ENCODE results near the gene RAP1GDS1.
"Not testable (repeated sequence)": the region's sequence is repeated elsewhere in the genome, so short reads cannot be mapped to it uniquely, and the experiment has no call there.

Gene RAP1GDS1

DNA sequence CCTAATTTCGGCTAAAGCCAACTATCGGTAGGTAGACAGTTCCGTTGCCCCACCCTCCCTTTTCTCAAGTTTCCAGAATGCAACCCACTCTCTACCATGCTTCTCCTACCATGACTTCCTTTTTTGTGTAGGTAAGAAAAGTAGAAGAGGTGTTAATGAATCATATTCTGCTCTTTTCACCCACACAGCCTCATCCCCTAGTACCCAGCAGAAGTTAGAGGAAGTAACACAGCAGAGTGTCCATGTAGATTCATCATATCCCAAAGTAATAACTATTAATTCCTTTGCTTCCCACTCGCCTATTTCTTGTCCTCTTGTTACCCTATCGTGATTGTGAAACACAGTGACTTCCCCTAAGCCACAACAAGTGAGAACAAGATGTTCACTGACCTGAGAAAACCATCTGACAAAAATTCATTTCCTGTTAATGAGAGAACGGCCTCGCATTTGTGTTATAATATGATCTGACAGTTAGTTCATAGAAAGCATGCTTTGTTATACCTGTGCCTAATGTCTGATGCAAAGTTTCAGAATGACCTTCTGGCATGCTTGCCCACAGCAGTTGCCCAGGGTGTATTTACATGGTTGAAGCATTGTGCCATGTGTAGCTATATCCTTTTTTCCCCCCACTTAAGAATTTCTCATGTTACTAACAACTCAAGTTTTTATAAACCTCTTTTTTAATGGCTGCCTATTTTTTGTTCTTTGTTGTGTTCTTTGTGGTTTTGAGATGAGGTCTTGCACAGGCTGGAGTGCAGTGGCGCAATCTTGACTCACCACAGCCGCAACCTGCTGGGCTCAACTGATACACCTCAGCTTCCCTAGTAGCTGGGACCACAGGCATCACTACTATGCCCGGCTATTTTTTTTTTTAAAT lies 185.6 kb downstream of the RAP1GDS1 start:
- no peak for DNase-seq

DNA sequence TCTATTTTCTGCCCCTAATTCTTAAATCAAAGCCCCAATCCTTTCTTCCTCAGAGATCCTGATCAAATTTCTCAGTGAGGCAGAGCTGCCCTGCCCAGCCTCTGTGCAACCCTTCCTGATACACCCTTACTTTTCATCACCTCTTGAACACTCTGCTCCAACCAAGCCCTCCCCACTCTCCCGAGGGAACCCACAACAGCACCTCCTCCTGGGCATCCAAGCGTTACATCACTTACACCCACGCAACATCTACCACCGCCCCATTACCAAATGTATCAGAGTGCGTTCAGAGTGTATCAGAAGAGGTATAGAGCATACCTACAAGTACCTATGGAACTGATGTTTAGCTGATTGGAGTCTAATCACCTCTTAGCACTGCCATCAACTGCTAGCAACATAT lies 186.5 kb downstream of the RAP1GDS1 start:
- no peak for DNase-seq

DNA sequence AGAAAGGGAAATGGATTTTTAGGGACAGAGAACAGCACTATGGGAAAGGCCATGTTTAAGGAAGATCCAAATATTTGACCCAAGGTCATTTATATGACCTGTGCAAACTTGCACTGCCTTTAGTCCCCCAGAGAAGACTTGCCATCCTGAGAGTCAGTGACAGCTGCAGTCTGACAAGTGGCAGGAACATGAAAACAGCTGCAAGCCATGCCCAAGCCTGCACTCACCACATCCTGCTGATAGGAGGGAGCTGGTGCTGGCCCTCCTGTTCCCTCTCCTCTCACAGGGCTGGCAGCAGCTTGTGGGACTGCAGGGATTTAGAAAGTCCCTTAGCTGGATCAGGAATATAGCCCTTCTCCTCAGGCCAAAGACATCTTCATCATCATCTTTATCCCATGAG lies 187.7 kb downstream of the RAP1GDS1 start:
- DNase-seq, result no peak

DNA sequence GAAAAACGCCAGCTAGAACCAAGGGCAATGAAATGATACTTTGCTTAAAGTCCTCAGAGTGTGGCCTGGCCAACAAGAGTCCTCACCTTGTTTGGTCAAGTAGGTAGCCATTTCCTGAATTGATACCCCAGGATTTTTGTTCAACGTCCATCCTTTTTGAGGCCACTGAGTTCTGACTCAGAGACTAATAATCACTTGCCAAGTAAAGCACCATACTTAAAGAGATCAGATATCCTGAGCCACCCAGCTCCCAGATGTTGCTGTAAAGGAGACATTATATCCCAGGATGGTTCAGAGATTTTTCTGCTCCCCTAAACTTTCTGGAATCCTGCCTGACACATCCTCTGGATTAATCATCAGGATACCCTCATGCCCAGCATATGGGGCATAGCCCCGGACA lies 190.9 kb downstream of the RAP1GDS1 start:
- DNase-seq, result no peak

DNA sequence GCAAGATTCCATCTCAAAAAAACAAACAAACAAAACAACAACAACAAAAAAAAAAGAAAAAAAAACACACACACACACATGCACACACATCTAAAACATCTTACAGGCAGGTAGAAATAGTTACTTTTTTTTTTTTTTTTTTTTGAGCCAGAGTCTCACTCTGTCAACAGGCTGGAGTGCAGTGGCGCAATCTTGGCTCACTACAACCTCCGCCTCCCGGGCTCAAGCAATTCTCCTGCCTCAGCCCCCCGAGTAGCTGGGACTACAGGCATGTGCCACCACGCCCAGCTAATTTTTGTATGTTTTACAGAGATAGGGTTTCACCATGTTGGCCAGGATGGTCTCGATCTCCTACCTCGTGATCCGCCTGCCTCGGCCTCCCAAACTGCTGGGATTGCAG lies 196.2 kb downstream of the RAP1GDS1 start:
- not testable (repeated sequence) for DNase-seq

DNA sequence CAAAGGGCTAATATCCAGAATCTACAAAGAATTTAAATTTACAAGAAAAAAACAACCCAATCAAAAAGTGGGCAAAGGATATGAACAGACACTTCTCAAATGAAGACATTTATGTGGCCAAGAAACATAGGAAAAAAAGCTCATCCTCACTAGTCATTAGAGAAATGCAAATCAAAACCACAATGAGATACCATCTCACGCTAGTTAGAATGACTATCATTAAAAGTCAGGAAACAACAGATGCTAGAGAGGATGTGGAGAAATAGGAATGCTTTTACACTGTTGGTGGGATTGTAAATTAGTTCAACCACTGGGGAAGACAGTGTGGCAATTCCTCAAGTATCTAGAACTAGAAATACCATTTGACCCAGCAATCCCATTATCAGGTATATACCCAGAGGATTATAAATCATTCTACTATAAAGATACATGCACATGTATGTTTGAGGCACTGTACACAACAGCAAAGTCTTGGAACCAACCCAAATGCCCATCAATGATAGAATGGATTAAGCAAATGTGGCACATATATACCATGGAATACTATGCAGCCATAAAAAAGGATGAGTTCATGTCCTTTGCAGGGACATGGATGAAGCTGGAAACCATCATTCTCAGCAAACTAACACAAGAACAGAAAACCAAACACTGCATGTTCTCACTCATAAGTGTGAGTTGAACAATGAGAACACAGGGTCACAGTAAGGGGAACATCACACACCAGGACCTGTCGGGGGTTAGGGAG lies 200.1 kb downstream of the RAP1GDS1 start:
- DNase-seq, result not testable (repeated sequence)

DNA sequence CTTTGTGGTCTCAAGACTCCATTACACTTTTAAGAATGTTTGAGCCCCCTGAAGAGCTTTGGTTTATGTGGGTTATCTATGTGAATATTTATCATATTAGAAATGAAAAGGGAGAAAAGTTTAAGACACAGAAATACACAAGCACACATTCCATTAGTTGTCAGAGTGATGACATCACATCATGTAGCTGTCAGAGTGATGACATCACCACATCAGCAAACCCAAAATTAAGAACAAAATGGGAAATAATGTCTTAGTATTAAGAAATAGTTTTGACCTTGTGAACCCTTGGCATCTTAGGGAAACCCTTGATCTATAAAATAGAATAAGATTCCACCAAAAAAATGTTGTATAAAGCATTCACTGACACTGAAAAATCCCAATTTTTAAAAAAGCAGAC lies 201.3 kb downstream of the RAP1GDS1 start:
- no peak for DNase-seq

DNA sequence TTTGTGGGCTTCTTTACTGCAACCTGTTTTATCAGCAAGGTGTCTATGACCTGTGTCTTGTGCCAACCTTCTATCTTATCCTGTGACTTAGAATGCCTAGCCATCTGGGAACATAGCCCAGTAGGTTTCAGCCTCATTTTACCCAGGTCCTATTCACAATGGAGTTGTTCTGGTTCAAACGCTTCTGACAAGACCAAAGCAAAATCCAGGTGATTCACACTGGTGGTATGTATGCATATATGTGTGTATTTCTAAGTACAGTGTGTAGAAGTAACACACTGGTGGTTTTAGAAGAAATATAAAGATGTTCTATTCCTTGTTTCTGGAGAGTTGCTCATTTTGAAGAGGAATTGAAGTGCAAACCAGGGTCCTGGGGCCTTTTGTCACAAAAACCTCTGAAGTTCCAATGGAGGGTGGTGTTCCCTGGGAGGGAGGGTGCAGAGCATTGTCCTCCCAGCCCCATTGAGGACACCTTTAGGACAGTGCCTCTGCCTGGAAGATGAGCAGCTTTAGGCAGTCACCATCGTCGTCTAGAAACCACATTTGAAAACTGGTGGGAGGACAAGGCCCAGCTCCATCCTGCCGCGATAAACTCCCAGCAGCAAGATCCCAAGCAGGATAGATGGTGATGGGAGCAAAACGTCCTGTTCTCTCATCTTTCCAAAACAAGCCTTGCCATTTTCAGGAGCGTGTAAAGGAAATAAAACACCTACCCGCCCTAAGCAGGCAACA lies 205.8 kb downstream of the RAP1GDS1 start:
- no peak for DNase-seq

DNA sequence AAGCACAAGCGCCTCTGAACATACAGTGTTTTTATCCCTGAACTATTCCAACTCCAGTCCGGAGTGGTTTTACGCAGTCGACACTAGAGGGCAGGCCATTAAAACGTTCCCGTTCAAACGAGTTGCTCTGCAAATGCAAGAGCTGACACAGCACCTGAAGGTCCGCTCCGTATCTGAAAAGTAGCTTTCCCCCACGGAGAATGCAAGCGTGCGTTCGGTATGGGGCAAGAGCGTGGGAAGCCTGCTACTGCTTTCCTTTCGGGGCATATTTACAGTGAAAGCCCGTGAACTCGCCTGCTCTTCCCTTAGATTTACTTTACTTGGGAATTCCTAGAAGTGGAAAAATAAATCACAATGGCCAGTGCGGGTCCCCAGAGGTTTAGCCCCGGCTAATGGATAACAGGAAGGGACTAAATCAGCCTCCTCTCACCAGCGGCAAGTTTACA lies 206.5 kb downstream of the RAP1GDS1 start:
- DNase-seq, result peak; percentile 8

DNA sequence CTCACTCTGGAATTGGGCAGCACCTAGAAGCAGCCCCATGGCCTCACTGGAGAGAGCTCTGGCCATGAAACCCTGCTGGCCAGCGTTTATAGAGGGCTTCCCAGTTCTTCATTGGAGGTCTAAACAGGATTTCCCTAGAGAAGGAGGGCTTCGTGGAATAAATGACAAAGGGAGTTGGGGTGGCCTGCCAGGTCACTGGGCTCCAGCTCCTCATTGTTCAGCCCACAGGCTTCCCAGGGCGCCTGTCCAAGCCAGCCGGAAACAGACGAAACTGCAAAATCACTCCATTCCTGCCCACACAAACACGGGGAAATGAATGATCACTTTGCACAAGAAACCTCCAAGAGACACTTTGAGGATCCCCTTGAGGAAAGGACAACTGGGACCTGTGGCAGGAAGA lies 207.5 kb downstream of the RAP1GDS1 start:
- DNase-seq, result no peak

DNA sequence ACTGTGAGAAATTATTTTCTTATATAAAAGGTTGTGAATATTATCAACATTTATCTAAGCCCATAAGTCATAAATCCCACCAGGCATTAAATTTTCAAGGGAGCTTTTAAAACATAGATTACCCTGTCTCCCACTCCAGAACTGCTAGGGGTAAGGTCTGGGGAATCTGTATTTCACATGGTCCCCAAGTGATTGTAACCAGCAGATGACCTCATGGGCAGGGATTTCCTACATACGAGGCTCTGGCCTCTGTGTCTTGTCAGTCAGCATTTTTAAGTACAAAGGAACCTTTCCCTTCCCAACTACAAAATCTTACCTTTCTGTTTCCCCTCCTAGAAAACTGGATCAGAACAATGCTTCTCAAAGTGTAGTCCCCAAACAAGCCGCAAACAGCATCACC lies 208.6 kb downstream of the RAP1GDS1 start:
- no peak for DNase-seq

DNA sequence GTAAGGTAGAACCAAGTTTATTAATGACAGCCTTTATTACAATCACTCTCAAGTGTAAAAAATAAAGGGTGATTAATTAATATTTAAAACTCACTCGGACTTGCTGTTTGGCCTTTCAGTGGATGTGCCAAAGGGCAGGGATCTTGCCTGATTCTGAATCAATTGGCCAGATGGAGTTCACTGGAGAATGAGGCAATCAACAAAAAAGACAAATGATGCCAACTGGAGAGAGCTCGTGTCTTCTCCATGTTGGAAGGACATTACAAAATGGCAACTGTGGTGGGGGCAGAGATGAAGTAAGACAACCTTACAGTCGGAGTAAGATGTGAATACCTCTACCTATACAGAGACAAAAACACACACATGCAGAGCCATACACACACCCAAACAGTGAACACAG lies 209.2 kb downstream of the RAP1GDS1 start:
- DNase-seq, result no peak

DNA sequence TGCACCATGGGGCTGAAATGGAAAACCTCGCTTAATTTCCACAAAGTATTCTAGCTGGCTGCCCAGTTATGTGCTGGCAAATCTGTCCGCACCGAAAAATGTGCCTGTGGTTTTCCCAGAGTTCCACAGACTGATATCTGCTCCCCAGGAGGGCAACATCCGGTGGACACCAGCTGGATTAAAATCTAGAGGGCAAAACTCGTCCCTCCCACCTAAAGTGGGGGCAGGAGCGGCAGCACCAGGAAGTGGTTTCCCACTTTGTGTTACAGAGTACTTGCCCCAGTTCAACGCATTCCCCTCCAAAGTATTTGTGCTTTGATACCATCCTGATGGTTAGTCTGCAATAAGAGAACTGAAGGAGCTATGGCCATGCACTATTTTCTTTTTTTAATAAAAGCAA lies 209.6 kb downstream of the RAP1GDS1 start:
- no peak for DNase-seq

DNA sequence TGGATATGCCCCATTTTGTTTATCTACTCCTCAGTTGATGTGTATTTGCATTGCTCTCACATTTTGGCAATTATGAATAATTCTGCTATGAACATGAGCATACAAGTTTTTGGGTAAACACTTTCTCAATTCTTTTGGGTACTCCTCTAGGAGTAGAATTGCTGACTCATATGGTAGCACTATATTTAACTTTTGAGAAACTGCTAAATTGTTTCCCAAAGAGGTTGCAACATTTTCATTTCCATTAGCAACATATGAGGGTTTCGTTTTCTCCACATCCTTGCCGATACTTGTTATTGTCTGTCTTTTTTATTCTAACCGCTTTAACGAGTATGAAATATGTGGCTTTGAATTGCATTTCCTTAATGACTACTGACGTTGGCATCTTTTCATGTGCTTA lies 211.9 kb downstream of the RAP1GDS1 start:
- no peak for DNase-seq

DNA sequence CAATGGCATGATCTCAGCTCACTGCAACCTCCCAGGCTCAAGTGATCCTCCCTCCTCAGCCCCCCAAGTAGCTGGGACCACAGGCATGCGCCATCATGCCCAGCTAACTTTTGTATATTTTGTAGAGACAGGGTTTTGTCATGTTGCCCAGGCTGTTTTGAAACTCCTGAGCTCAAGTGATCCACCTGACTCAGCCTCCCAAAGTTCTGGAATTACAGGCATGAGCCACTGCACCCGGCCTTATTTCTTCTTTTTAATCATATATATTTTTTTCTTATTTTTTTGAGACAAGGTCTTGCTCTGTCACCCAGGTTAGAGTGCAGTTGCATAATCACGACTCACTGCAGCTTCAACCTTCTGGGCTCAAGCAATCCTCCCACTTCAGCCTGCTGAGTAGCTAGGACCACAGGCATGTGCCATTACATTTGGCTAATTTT lies 213.2 kb downstream of the RAP1GDS1 start:
- no peak for DNase-seq

DNA sequence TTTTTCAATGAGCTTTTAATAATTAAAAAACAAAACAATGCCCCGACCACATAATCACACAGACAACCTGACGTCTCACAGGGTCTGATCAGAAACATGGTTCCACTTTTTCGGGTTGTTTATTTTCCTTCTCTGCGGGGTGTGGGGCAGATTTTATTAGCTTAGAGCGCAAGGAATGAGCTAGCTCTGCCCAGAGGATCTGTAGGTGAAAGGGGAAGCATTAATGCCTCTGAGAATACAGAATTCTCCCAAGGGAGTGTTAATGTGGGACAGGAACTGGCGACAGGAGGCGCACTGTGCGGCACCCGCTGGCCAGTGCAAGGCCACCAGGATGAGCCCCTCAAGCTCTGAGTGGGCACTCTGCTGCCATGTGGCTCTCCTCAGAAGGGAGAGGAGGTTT lies 215.7 kb downstream of the RAP1GDS1 start:
- no peak for DNase-seq

DNA sequence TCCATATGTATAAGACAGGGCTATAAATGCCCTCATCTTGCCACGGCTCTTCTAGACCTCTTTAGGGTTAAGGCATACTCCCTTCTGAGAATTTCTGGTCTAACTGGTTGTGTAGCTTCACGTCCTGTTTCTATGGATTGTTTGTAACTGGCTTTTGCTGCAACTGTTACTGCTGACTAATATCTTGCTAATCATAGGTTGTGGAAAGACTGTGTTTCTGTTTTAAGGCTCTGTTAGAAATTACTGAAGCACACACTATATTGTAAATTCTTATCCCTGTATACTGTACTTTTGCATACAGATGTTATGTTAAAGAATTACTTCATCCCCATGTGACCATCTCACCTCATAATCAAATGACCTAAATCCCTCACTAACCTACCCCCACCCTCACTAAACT lies 218.4 kb downstream of the RAP1GDS1 start:
- not testable (repeated sequence) for DNase-seq

DNA sequence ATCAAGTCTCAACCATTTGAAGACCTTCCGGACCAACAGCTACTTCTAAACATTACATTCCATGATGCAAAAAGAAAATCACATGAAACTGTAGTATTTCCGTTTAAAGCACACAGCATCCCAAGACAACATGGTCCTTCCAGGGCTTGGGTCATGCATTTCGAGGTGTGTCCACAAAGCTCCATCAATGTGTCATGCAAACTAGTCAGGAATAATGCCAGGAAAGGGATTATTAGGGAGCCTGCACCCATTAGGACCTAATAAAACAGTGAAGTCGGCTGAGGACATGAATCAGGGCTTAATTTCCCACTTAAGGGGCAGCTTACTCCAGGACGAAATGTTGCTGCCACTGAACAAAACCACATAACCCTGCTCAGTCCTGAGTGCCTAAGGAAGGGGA lies 219.4 kb downstream of the RAP1GDS1 start:
- no peak for DNase-seq

DNA sequence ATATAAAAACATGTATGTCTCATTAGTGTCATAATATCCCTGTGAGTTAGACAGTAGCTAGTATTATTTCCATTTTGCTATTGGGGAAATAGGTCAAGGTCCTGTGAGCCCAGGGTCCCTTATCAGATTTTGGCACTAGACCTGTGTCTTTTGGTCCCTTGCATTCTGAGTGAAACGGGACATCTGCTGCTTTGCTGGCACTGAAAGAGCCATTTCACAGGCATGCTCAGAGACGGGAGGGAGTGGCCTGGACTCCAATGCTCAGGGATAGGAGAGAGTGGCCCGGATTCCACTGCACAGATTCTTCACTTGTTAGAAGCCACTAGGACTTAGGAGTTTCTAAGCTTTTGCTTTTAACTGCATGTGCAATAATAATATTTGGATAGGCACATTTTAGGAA lies 220.0 kb downstream of the RAP1GDS1 start:
- no peak for DNase-seq

DNA sequence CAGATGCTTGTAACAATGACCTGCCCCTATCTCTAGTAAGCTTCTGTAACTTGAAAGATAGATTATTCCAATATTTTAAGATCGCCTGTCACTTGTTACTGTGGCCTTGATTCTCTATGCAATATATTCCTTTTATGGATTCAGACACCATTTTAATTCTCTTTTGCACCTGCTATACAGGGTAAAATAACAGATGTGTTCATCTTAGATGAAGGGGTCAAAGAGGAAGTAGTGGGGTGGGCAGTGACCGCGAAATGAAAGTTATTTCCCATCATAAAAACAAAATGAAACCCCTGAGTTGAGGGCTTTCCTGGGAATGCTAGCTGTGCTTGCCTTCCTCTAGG lies 221.3 kb downstream of the RAP1GDS1 start:
- no peak for DNase-seq

DNA sequence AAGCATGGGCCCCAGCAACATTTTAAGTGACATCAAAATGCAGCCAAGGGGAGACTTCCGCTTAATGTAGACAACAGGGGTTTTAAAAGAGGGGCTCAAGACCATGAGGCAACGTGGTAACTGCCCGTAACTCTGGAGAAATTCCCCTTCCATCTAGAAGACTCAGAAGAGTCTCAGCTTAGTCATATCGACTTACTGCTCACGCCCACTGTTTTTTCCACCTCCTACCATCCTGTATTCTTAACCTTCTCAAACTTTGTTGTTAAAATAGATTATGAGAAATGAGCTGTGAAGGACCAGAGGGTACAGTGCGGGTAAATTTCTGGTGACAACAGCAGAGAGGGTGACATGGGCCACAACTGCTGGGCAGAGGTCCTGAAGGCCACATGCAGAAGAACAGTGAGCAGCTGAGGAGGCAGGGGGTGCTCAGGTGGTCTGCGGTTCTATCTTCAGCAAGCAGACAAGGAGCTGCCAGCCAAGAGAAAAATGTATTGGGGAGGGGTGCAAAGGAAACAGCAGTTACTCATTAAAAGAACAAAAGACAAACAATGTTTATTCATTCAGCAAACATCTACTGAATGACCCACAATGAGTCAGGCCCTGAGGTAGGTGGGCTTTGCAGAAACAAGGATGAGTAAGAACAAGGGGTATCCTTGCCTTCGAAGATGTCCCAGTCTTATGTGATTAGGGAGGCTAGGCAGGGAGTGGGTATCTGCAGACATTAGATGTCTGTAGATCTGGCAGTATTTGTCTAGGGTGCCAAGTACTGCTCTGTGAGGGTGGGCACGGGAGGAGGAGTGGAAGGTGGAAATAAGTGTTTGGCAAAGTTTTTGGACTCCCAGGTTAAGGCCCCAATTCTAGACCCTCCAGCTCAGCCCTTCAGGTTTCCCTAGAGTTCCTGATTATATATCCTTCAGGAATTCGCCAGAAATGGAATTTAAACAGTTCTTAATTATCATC lies 221.9 kb downstream of the RAP1GDS1 start:
- DNase-seq, result no peak

DNA sequence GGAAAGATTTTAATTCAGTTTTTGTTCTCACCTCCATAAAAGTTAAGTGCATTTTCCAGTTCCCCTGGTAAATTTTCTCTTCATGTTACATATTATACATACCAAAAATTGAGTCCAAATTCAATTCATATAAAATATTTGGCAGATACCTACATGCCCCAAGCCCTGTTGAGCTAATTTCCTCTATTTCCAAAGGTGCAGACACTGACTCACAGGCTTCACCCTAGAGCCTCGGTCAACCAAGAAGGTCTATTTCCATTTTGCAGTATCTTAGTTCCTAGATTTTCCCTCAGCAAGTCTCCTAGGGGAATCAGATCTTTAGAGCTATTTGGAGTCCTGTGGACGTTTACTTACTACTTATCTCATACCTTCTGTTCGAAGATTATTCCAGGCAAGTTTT lies 222.8 kb downstream of the RAP1GDS1 start:
- DNase-seq, result no peak
